Keratinocyte (primary cell): ENCODE measurements around the gene NBPF3. TPM values are rescaled to one million over a fixed set of nuclear protein-coding genes. Genes with fewer than 3 reads are reported as not detected.
"Not testable (repeated sequence)": the region's sequence is repeated elsewhere in the genome, so short reads cannot be mapped to it uniquely, and the experiment has no call there.

Experiments used
- DNase-seq: peaks from one replicate; pipeline ENCODE4 v3.0.0-alpha.2; 2011; ENCODE audit warnings: low read depth, missing footprints, low spot score
- FAIRE-seq: peaks from 2 replicates; lab custom pipeline; 2011; peaks lifted over from hg19 to GRCh38; lab: Jason Lieb, UNC
- H2AFZ ChIP-seq: 2 replicates; pipeline ENCODE4 v1.6.0; 2012; ENCODE audit warnings: low read length, control low read depth, inconsistent platforms; ENCODE audit not compliant: control insufficient read depth
- H3K27ac ChIP-seq: 2 replicates; pipeline ENCODE4 v1.5.1; 2011; ENCODE audit warnings: low read length; ENCODE audit not compliant: control insufficient read depth, insufficient read depth
- H3K27me3 ChIP-seq: 3 replicates; pipeline ENCODE4 v1.6.0; 2011; ENCODE audit warnings: low read length; ENCODE audit not compliant: control insufficient read depth, insufficient read depth; ENCODE audit errors: extremely low read depth
- H3K36me3 ChIP-seq, 2 experiments: 2 replicates in 1 of 2; 3 replicates in 1 of 2; pipeline ENCODE4 v1.5.1; 2011; ENCODE audit warnings: low read length in 2 of 2, mild to moderate bottlenecking in 1 of 2; ENCODE audit not compliant: control insufficient read depth in 2 of 2, insufficient read depth in 2 of 2; ENCODE audit errors: extremely low read depth in 1 of 2
- H3K4me1 ChIP-seq: 3 replicates; pipeline ENCODE4 v1.5.1; 2011; ENCODE audit warnings: low read length; ENCODE audit not compliant: control insufficient read depth, insufficient read depth; ENCODE audit errors: extremely low read depth
- H3K4me2 ChIP-seq: 3 replicates; pipeline ENCODE4 v1.6.0; 2011; ENCODE audit warnings: low read depth, low read length; ENCODE audit not compliant: control insufficient read depth, insufficient read depth; ENCODE audit errors: extremely low read depth
- H3K4me3 ChIP-seq, 3 experiments: fragments of 200-600 bp in 1 of 3; sonication (generic) in 1 of 3; 2 replicates in 2 of 3; 3 replicates in 1 of 3; pipeline ENCODE4 v1.5.1; 2011 to 2016; ENCODE audit warnings: low read length in 3 of 3, mild to moderate bottlenecking in 3 of 3, control low read depth in 2 of 3, inconsistent platforms in 1 of 3, low read depth in 1 of 3, mixed read lengths in 1 of 3, mixed run types in 1 of 3, moderate library complexity in 1 of 3; ENCODE audit not compliant: control insufficient read depth in 2 of 3, insufficient read depth in 2 of 3; ENCODE audit errors: extremely low read depth in 1 of 3
- H3K79me2 ChIP-seq: 2 replicates; pipeline ENCODE4 v1.6.0; 2012; ENCODE audit warnings: low read length; ENCODE audit not compliant: control insufficient read depth, insufficient read depth
- H3K9ac ChIP-seq: 3 replicates; pipeline ENCODE4 v1.6.0; 2011; ENCODE audit warnings: low read length; ENCODE audit not compliant: control insufficient read depth, insufficient read depth; ENCODE audit errors: extremely low read depth
- H3K9me1 ChIP-seq: 3 replicates; pipeline ENCODE4 v1.6.0; 2011; ENCODE audit warnings: low read length; ENCODE audit not compliant: control insufficient read depth, insufficient read depth; ENCODE audit errors: extremely low read depth
- H3K9me3 ChIP-seq: 2 replicates; pipeline ENCODE4 v1.5.1; 2012; ENCODE audit warnings: low read depth, low read length; ENCODE audit not compliant: control insufficient read depth
- H4K20me1 ChIP-seq: 3 replicates; pipeline ENCODE4 v1.6.0; 2011; ENCODE audit warnings: low read length; ENCODE audit not compliant: control insufficient read depth, insufficient read depth; ENCODE audit errors: extremely low read depth
- EZH2 ChIP-seq: IDR thresholded peaks from one replicate; pipeline ENCODE4 v1.6.1; 2012; ENCODE audit warnings: inconsistent platforms, mild to moderate bottlenecking, low read length, moderate library complexity
- dilution Hi-C: fragments of 300-500 bp; cut with MboI; formaldehyde crosslinking; loops from one replicate; pipeline ENCODE4 v1.7.0; 2020; ENCODE audit warnings: low sequenced_read_pairs; ENCODE audit not compliant: extremely low pct_ligation_motif_present
- polyA plus RNA-seq, 5 experiments: library from polyadenylated mRNA; depleted of rRNA in 3 of 5; stranded (reverse) in 3 of 5; stranded (forward) in 1 of 5; unstranded in 1 of 5; fragments of >200 nt; gene quantifications; 1 replicate in 1 of 5; 2 replicates in 3 of 5; 3 replicates in 1 of 5; pipeline versions ENCODE4 v1.2.1 to v1.2.3, GENCODE V29; 2011 to 2012; ENCODE audit warnings: missing spikeins in 2 of 5, low read depth in 1 of 5, low replicate concordance in 1 of 5
- TF ChIP-seq, protein P1 (sequence below), 3 experiments: IDR thresholded peaks in 1 of 3; conservative IDR thresholded peaks in 1 of 3; optimal IDR thresholded peaks in 1 of 3; 2 replicates in 2 of 3; 3 replicates in 1 of 3; pipeline versions ENCODE3 to v1.5.1; 2011; ENCODE audit warnings: low read length in 3 of 3, mild to moderate bottlenecking in 3 of 3, moderate library complexity in 2 of 3, control low read depth in 1 of 3, inconsistent platforms in 1 of 3; ENCODE audit not compliant: insufficient read depth in 2 of 3; ENCODE audit errors: extremely low read depth in 1 of 3

NBPF3 gene
- polyA plus RNA-seq, 1 donor (not counting 4 experiments of a cell fraction or from before 2014, with no cell fraction given): 6.8 TPM

DNA sequence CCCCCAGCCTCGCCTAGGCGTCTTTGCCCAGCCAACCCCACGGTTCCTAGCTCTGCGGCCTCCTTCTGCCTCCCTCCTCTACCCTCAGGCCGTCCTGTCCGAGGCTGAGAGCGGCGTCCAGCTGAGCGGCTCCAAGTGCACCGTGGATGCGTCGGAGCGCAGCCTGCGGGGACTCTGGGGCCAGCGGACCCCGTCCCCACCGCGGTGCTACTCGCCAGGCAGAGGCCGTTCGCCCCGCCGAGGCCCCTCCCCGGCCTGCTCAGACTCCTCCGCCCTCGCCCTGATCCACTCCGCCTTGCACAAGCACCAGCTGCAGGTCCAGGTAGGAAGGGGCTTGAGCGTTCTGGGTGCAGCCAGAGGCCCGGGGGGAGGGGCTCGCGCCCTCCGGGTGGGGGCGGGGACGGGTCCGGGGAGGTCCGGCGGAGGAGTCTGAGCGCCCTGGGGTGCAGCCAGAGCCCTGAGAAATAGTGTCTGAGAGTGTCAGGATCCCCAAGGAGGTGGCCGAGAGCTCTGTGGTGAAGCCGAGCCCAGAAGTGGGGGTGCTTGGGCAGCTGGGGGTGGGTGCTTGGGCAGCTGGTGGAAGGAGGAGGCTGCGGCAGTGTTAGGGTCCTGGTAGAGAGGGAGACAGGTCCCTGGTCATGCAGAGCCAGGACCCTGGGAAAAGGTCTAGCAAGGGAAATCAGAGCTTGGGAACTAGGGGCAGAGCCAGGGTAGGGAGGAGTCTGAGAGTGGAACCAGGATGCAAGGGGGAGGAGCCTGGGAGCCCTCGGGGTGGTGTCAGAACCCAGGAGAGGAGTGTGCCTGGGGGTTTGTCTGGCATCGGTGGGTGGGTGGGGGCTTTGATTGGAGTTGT lies 3.2 kb upstream of the NBPF3 start:
- FAIRE-seq (no peak), DNase-seq (no peak)
- Histone ChIP-seq H3K79me2 (peaks cover 6% of the 10 kb centered on the region), H3K9me3 (no peaks in the 10 kb centered on the region), H4K20me1 (no peaks in the 10 kb centered on the region), H3K9ac (peak overlapping the region; percentile 22), H3K4me2 (peak overlapping the region; percentile 37), H3K36me3 (no peaks in the 10 kb centered on the region), H3K27ac (no peak overlapping the region), H2AFZ (peak overlapping the region; percentile 69), H3K27me3 (no peaks in the 10 kb centered on the region), H3K9me1 (no peaks in the 10 kb centered on the region), H3K4me1 (peaks cover 2% of the 10 kb centered on the region), H3K4me3 (peak overlapping the region in 2 of 3 experiments; percentile 7 to 32)
- TF ChIP-seq, protein P1, sequence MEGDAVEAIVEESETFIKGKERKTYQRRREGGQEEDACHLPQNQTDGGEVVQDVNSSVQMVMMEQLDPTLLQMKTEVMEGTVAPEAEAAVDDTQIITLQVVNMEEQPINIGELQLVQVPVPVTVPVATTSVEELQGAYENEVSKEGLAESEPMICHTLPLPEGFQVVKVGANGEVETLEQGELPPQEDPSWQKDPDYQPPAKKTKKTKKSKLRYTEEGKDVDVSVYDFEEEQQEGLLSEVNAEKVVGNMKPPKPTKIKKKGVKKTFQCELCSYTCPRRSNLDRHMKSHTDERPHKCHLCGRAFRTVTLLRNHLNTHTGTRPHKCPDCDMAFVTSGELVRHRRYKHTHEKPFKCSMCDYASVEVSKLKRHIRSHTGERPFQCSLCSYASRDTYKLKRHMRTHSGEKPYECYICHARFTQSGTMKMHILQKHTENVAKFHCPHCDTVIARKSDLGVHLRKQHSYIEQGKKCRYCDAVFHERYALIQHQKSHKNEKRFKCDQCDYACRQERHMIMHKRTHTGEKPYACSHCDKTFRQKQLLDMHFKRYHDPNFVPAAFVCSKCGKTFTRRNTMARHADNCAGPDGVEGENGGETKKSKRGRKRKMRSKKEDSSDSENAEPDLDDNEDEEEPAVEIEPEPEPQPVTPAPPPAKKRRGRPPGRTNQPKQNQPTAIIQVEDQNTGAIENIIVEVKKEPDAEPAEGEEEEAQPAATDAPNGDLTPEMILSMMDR (optimal IDR thresholded peaks at IDR 0.05 in 1 of 3, IDR thresholded peaks at IDR 0.05 in 1 of 3, conservative IDR thresholded peaks at IDR 0.05 in 1 of 3; ENCODE audit: extremely low read depth in 1 of 3, insufficient read depth in 2 of 3, low read length in 3 of 3): no peak
- TF ChIP-seq EZH2: no peak
- dilution Hi-C loops: no loop called here

DNA sequence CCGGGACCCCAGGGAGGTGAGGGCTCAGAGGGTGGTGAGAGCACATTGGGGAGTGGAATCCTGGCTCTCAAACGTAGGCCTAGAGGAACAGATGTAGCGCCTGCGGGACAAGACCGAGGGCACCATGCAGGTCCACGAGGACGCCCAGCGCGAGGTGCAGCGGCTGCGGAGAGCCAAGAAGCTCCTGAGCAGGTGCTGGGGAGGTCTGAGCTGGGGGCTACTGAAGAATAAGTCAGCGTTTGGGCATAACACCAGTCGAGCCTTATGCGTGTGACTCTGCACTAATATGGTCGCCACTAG lies 2.6 kb upstream of the NBPF3 start:
- no peak for FAIRE-seq
- TF ChIP-seq EZH2: no peak
- TF ChIP-seq, protein P1 (optimal IDR thresholded peaks at IDR 0.05 in 1 of 3, IDR thresholded peaks at IDR 0.05 in 1 of 3, conservative IDR thresholded peaks at IDR 0.05 in 1 of 3; ENCODE audit: extremely low read depth in 1 of 3, insufficient read depth in 2 of 3, low read length in 3 of 3): no peak
- Histone ChIP-seq H4K20me1 (no peaks in the 10 kb centered on the region), H3K4me2 (no peak overlapping the region), H3K79me2 (peaks cover 7% of the 10 kb centered on the region), H3K36me3 (no peaks in the 10 kb centered on the region), H3K27me3 (no peaks in the 10 kb centered on the region), H3K4me3 (peak overlapping the region in 1 of 3 experiments; percentile 32), H3K9me3 (no peaks in the 10 kb centered on the region), H2AFZ (peak overlapping the region; percentile 69), H3K9me1 (no peaks in the 10 kb centered on the region), H3K4me1 (peaks cover 2% of the 10 kb centered on the region), H3K27ac (no peak overlapping the region), H3K9ac (peak overlapping the region; percentile 22)
- dilution Hi-C loops: no loop called here
- no peak for DNase-seq

DNA sequence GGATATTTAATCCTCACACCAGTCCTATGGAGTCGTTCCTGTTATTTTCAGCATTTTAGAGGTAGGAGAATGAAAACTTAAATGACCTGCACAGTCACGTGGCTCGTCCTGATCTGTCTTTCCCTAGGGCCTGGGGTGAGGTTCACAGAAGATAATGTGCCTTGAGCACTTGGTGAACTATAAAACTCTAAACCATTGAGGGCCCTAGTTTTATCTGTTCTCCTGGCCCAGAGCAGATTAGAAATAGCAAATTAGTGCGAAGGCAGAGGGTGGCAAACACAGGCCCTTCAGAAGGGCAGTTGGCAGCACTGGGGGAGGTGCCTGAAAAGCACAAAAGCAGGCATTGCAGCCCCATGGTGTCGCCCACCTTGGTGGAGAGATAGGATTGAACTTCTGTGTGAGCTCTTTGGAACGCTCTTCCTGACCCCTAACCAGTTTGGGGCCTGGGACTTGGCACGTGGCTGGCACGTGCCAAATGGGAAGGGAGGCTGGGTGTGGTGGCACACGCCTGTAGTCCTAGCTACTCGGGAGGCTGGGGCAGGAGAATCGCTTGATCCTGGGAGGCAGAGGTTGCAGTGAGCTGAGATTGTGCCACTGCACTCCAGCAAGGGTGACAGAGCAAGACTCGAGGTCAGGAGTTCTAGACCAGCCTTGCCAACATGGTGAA lies 1.2 kb upstream of the NBPF3 start:
- H3K4me1 ChIP-seq, H3K9me1 ChIP-seq, H3K27me3 ChIP-seq, H3K27ac ChIP-seq, H3K9ac ChIP-seq, dilution Hi-C loops, DNase-seq, H2AFZ ChIP-seq, H4K20me1 ChIP-seq, FAIRE-seq, H3K4me3 ChIP-seq, H3K36me3 ChIP-seq, H3K4me2 ChIP-seq, H3K9me3 ChIP-seq: not testable (repeated sequence)
- peaks cover 15% of the 10 kb centered on the region for H3K79me2 ChIP-seq
